GM12878 (cell line): ENCODE results near the gene CD99. TPM values are rescaled to one million over a fixed set of nuclear protein-coding genes. Genes with fewer than 3 reads are reported as not detected.

ENCODE experiments used
- ATAC-seq: fragments of 200-7000 bp; cut with Tn5 transposase; 3 replicates; pipeline ENCODE4 v1.9.1; 2020; ENCODE audit warnings: mild to moderate bottlenecking, moderate library complexity
- BruUV-seq: library from RNA; stranded (reverse); fragments of 400-500 nt; replicated peaks from 2 replicates; lab custom pipeline; 2021; lab: Mats Ljungman, UMichigan
- CTCF ChIA-PET: fragments of 300-600 bp; sonication (Branson Sonifier 250); formaldehyde crosslinking; extraction: SDS; loops from one replicate; lab custom pipeline; 2021; ENCODE audit warnings: inconsistent platforms; lab: Yijun Ruan, JAX
- POLR2A ChIA-PET: fragments of 350-600 bp; formaldehyde crosslinking; extraction: SDS; loops from one replicate; lab custom pipeline; 2021; ENCODE audit warnings: inconsistent platforms; lab: Charles Lee
- RAD21 ChIA-PET: fragments of 300-600 bp; sonication (Branson Sonifier 250); formaldehyde crosslinking; loops from one replicate; lab custom pipeline; 2023; ENCODE audit warnings: antibody characterized with exemption; ENCODE audit not compliant: unreplicated experiment; lab: Charles Lee
- SMC1A ChIA-PET: fragments of 300-600 bp; sonication (Branson Sonifier 250); formaldehyde crosslinking; loops from one replicate; lab custom pipeline; 2023; ENCODE audit not compliant: unreplicated experiment, uncharacterized antibody; lab: Charles Lee
- DNase-seq: peaks from one replicate; pipeline ENCODE4 v3.0.0-alpha.2; 2011; ENCODE audit warnings: low read depth, low spot score
- FAIRE-seq: peaks from 3 replicates; lab custom pipeline; 2011; peaks lifted over from hg19 to GRCh38; lab: Jason Lieb, UNC
- H2AFZ ChIP-seq: 2 replicates; pipeline ENCODE4 v1.6.0; 2011; ENCODE audit warnings: low read depth, low read length, control low read depth; ENCODE audit not compliant: control insufficient read depth
- H3K27ac ChIP-seq: 2 replicates; pipeline ENCODE4 v1.5.1; 2011; ENCODE audit warnings: control low read depth; ENCODE audit not compliant: control insufficient read depth, insufficient read depth
- H3K27me3 ChIP-seq, 2 experiments: replicated peaks in 1 of 2; 2 replicates each; pipeline versions ENCODE4 v1.6.0 to v1.6.1; 2011; ENCODE audit warnings: low read length in 1 of 2; ENCODE audit not compliant: control insufficient read depth in 2 of 2, insufficient read depth in 2 of 2
- H3K36me3 ChIP-seq, 2 experiments: 2 replicates each; pipeline ENCODE4 v1.5.1; 2011; ENCODE audit warnings: low read length in 1 of 2; ENCODE audit not compliant: control insufficient read depth in 2 of 2, insufficient read depth in 2 of 2
- H3K4me1 ChIP-seq: 2 replicates; pipeline ENCODE4 v1.6.1; 2011; ENCODE audit warnings: mild to moderate bottlenecking, low read length, moderate library complexity, mixed read lengths; ENCODE audit not compliant: control insufficient read depth, insufficient read depth
- H3K4me2 ChIP-seq: 2 replicates; pipeline ENCODE4 v1.6.0; 2011; ENCODE audit warnings: control low read depth; ENCODE audit not compliant: control insufficient read depth, insufficient read depth
- H3K4me3 ChIP-seq: fragments of 200-600 bp; sonication (generic); 2 replicates; pipeline ENCODE4 v1.5.1; 2016
- H3K79me2 ChIP-seq: 2 replicates; pipeline ENCODE4 v1.6.0; 2011; ENCODE audit warnings: low read length; ENCODE audit not compliant: control insufficient read depth, insufficient read depth
- H3K9ac ChIP-seq: 2 replicates; pipeline ENCODE4 v1.8.0; 2011; ENCODE audit warnings: low read length, control low read depth, mixed read lengths; ENCODE audit not compliant: control insufficient read depth, insufficient read depth
- H3K9me3 ChIP-seq: replicated peaks from 3 replicates; pipeline ENCODE4 v1.5.1; 2011; ENCODE audit warnings: mild to moderate bottlenecking, low read length; ENCODE audit not compliant: control insufficient read depth, insufficient read depth
- H4K20me1 ChIP-seq: 2 replicates; pipeline ENCODE4 v1.6.0; 2011; ENCODE audit not compliant: control insufficient read depth, insufficient read depth
- CHD1 ChIP-seq: IDR thresholded peaks from 2 replicates; pipeline ENCODE4 v1.6.1; 2012; ENCODE audit warnings: low read depth, low read length, improper control_type of control experiment
- CUX1 ChIP-seq: IDR thresholded peaks from 2 replicates; pipeline ENCODE4 v1.6.1; 2012; ENCODE audit warnings: improper control_type of control experiment, low read depth, low read length; ENCODE audit not compliant: insufficient replicate concordance
- IRF4 ChIP-seq: IDR thresholded peaks from 2 replicates; pipeline ENCODE4 v1.6.1; 2011; ENCODE audit warnings: low read depth, low read length
- LARP7 ChIP-seq: fragments of 450-650 bp; IDR thresholded peaks from 2 replicates; pipeline ENCODE4 v1.6.1; 2017; ENCODE audit warnings: mild to moderate bottlenecking
- POLR2A ChIP-seq: IDR thresholded peaks from 2 replicates; pipeline ENCODE4 v1.6.1; 2011; ENCODE audit warnings: low read depth, mild to moderate bottlenecking, low read length
- RCOR1 ChIP-seq: conservative IDR thresholded peaks from 2 replicates; pipeline ENCODE4 v1.6.1; 2012; ENCODE audit warnings: low read depth, low read length, improper control_type of control experiment
- TARDBP ChIP-seq: IDR thresholded peaks from 2 replicates; pipeline ENCODE4 v1.6.1; 2016; ENCODE audit warnings: borderline replicate concordance
- TCF3 ChIP-seq: IDR thresholded peaks from 2 replicates; pipeline ENCODE4 v1.6.1; 2012; ENCODE audit warnings: low read depth, mild to moderate bottlenecking, low read length, borderline replicate concordance; ENCODE audit not compliant: insufficient read depth
- ZBTB4 ChIP-seq: fragments of 450-650 bp; formaldehyde crosslinking; IDR thresholded peaks from 2 replicates; pipeline ENCODE4 v1.4.0; 2022; ENCODE audit warnings: mild to moderate bottlenecking, moderate library complexity
- WGBS: methylation state at CpG from one replicate; pipeline ENCODE4 v1.1.6; 2016; ENCODE audit warnings: low lambda C conversion rate; ENCODE audit not compliant: insufficient replicate concordance, insufficient coverage; ENCODE audit errors: missing lambda C conversion rate; 5-methylcytosine and 5-hydroxymethylcytosine counted together
- in situ Hi-C: fragments of 300-500 bp; cut with MboI; formaldehyde crosslinking; loops from 9 replicates; pipeline ENCODE4 v1.14.3; 2018; ENCODE audit warnings: mixed read lengths
- intact Hi-C: fragments of 100-400 bp; cut with micrococcal nuclease; formaldehyde crosslinking; loops from one replicate; pipeline ENCODE4 v1.14.2; 2022; ENCODE audit not compliant: unreplicated experiment
- polyA plus RNA-seq, 11 experiments: library from polyadenylated mRNA; depleted of rRNA in 4 of 11; unstranded in 6 of 11; stranded (reverse) in 5 of 11; fragments of >200 nt; fragmentation: Nextera tagmentation in 4 of 11; fragmentation: Illumina TruSeq in 1 of 11; extraction: Ambion mirVana in 4 of 11; extraction: Trizol in 1 of 11; gene quantifications; 1 replicate in 1 of 11; 2 replicates in 10 of 11; pipeline versions ENCODE4 v1.2.1 to v1.2.3, GENCODE V29; 2011 to 2016; ENCODE audit warnings: inconsistent platforms in 2 of 11, missing spikeins in 2 of 11, low read depth in 1 of 11
- total RNA-seq, 4 experiments: library from RNA; depleted of rRNA in 3 of 4; stranded (reverse); fragments of >200 nt in 3 of 4; fragmentation: Illumina TruSeq in 1 of 4; extraction: Trizol in 1 of 4; gene quantifications; 2 replicates each; pipeline versions ENCODE4 v1.2.1 to v1.2.3, GENCODE V29; 2013 to 2021

Gene CD99
- total and polyA plus RNA-seq, 10 of the 15 experiments (the other 5 are each of a cell fraction or from before 2014, with no cell fraction given): 24.8 to 242 (median 158) TPM

GRCh38 chrX:2767631-2768455 is 76.7 kb downstream of the CD99 start:
- ATAC-seq: no peak
- Histone ChIP-seq H3K36me3 (no peaks in the 10 kb centered on the region), H3K27ac (no peak overlapping the region), H3K9me3 (no peaks in the 10 kb centered on the region), H3K4me2 (no peak overlapping the region), H3K4me1 (no peaks in the 10 kb centered on the region), H4K20me1 (no peaks in the 10 kb centered on the region), H3K4me3 (no peak overlapping the region), H2AFZ (no peak overlapping the region), H3K9ac (no peak overlapping the region)
- RAD21 ChIA-PET: no interaction called here
- DNase-seq: no peak
- in situ Hi-C loops: no loop called here
- no peak for FAIRE-seq
- no peak for TF ChIP-seq TCF3
- TF ChIP-seq, all 136 proteins: peak for 0
- intact Hi-C loops: no loop called here
- ChIA-PET CTCF (no interaction called here), POLR2A (no interaction called here), SMC1A (no interaction called here)
- Histone ChIP-seq H3K79me2 (no peaks in the 10 kb centered on the region), H3K27me3 (no peaks in the 10 kb centered on the region)
- 65% methylated on average over 25 of the region's 25 CpGs for WGBS
- no TSS peak for BruUV-seq

GRCh38 chrX:2769615-2770014 is 78.5 kb downstream of the CD99 start:
- Histone ChIP-seq H3K27me3 (no peaks in the 10 kb centered on the region), H2AFZ (no peak overlapping the region), H3K4me3 (no peak overlapping the region), H3K36me3 (no peaks in the 10 kb centered on the region), H3K4me2 (no peak overlapping the region), H4K20me1 (no peaks in the 10 kb centered on the region), H3K9ac (no peak overlapping the region), H3K9me3 (no peaks in the 10 kb centered on the region; the same call in 2 of the 3 replicates), H3K27ac (no peak overlapping the region), H3K79me2 (no peaks in the 10 kb centered on the region), H3K4me1 (no peaks in the 10 kb centered on the region)
- ATAC-seq: no peak
- POLR2A ChIA-PET: no interaction called here
- RAD21 ChIA-PET: no interaction called here
- intact Hi-C loops: no loop called here
- 0% methylated on average over 1 of the region's 1 CpG for WGBS
- DNase-seq: no peak
- BruUV-seq: no TSS peak
- CTCF ChIA-PET: no interaction called here
- in situ Hi-C loops: no loop called here
- SMC1A ChIA-PET: no interaction called here
- FAIRE-seq: no peak
- no peak for TF ChIP-seq LARP7
- no peak for TF ChIP-seq CUX1
- TF ChIP-seq IRF4: no peak
- TF ChIP-seq RCOR1: no peak
- TF ChIP-seq ZBTB4 (CRISPR knock-in tag): no peak
- no peak for TF ChIP-seq POLR2A
- TF ChIP-seq CHD1: no peak
- no peak for TF ChIP-seq TARDBP
